Measurements from ENCODE around the gene NLGN2. TPM values are rescaled to one million over a fixed set of nuclear protein-coding genes. Genes with fewer than 3 reads are reported as not detected.

The NLGN2 gene
- total and polyA plus RNA-seq, 8 donors: 1.7 to 42.0 (median 6.7) TPM

GRCh38 chr17:7437950-7438614 is 30.4 kb downstream of the NLGN2 start:
- H3K9me3 ChIP-seq: no peaks in the 10 kb centered on the region
- no peak for TF ChIP-seq POLR2AphosphoS5 (IDR thresholded peaks at IDR 0.05)
- TF ChIP-seq POLR2A (IDR thresholded peaks at IDR 0.05): no peak
- TF ChIP-seq CTCF (IDR thresholded peaks at IDR 0.05): no peak
- TF ChIP-seq EP300 (IDR thresholded peaks at IDR 0.05): no peak
- peaks cover 34 to 68% (median 63%) of the 10 kb centered on the region in 4 donors for H3K4me1 ChIP-seq
- peak overlapping the region; percentile 25 to 62 (median 46) for H3K4me3 ChIP-seq
- WGBS, 5 donors: 20 to 36% (median 23%) methylated on average over 24 to 48 of the region's 48 CpGs
- intact Hi-C loops (cut with DNase I; ENCODE audit: low total_unique reads): loop anchor here (5.0 kb wide), 1 partner anchor 39 kb away; the partner anchor contains the start of gene ZBTB4
- DNase-seq: peak; percentile 53 to 87
- H3K36me3 ChIP-seq: no peaks in the 10 kb centered on the region
- H3K27ac ChIP-seq: peak overlapping the region in 2 of 5 donors; percentile 24 to 29
- peaks cover 11 to 94% (median 40%) of the 10 kb centered on the region in 3 donors for H3K27me3 ChIP-seq

GRCh38 chr17:7438656-7439460 is 31.2 kb downstream of the NLGN2 start:
- H3K4me1 ChIP-seq: peaks cover 34 to 68% (median 63%) of the 10 kb centered on the region in 4 donors
- TF ChIP-seq CTCF (IDR thresholded peaks at IDR 0.05) (no peak), POLR2A (IDR thresholded peaks at IDR 0.05) (no peak), EP300 (IDR thresholded peaks at IDR 0.05) (no peak), POLR2AphosphoS5 (IDR thresholded peaks at IDR 0.05) (no peak)
- H3K4me3 ChIP-seq: peak overlapping the region; percentile 25 to 62 (median 46)
- 47 to 56% (median 54%) methylated on average over 11 of the region's 11 CpGs for WGBS, 5 donors
- peak overlapping the region in 1 of 5 donors; percentile 24 for H3K27ac ChIP-seq
- peaks cover 11 to 94% (median 40%) of the 10 kb centered on the region in 3 donors for H3K27me3 ChIP-seq
- H3K36me3 ChIP-seq: no peaks in the 10 kb centered on the region
- no peaks in the 10 kb centered on the region for H3K9me3 ChIP-seq
- no peak for DNase-seq
- intact Hi-C loops (cut with DNase I; ENCODE audit: low total_unique reads): loop anchor here (5.0 kb wide), 1 partner anchor 38 kb away; the partner anchor contains the start of gene ZBTB4

- Histone ChIP-seq H3K27ac (peak within 1 kb of the TSS in 2 of 5 donors; percentile 24 to 29), H3K9me3 (no peaks in the 10 kb centered on the region), H3K4me1 (peaks cover 34 to 68% (median 62%) of the 10 kb centered on the region in 4 donors), H3K4me3 (peak within 1 kb of the TSS; percentile 34 to 62 (median 46)), H3K36me3 (no peaks in the 10 kb centered on the region), H3K27me3 (peaks cover 11 to 93% (median 40%) of the 10 kb centered on the region in 3 donors)
- TF ChIP-seq CTCF (IDR thresholded peaks at IDR 0.05): no peak
- TF ChIP-seq POLR2AphosphoS5 (IDR thresholded peaks at IDR 0.05): no peak
- TF ChIP-seq POLR2A (IDR thresholded peaks at IDR 0.05): no peak
- intact Hi-C loops (cut with DNase I; ENCODE audit: low total_unique reads): loop anchor here (5.0 kb wide), 1 partner anchor 38 kb away; the partner anchor contains the start of gene ZBTB4
- WGBS, 5 donors: 0 to 2% (median 2%) methylated on average over 29 to 50 of the region's 50 CpGs
- peak in 1 of 2 donors; percentile 49 for DNase-seq
These were observed 31.9 kb downstream of the NLGN2 start, which contains the start of gene FGF11 for GRCh38 chr17:7439462-7440112. Gene FGF11 (plus strand): TSS chr17:7439512. CDS start chr17:7439621, 109 bp downstream.
